Ectodermal cell (in vitro differentiated cells): ENCODE measurements around the gene EHBP1.

Source experiments
- H3K27ac ChIP-seq: 2 replicates; pipeline ENCODE4 v1.7.0; 2013; ENCODE audit warnings: mild to moderate bottlenecking, low read depth, low read length; ENCODE audit not compliant: insufficient read depth, poor library complexity, severe bottlenecking
- H3K27me3 ChIP-seq: 2 replicates; pipeline ENCODE4 v1.7.0; 2013; ENCODE audit warnings: mild to moderate bottlenecking, low read length; ENCODE audit not compliant: insufficient read depth, control insufficient read depth, poor library complexity, severe bottlenecking
- H3K36me3 ChIP-seq: one replicate; pipeline ENCODE4 v1.7.0; 2013; ENCODE audit warnings: low read length; ENCODE audit not compliant: control insufficient read depth, insufficient read depth
- H3K4me1 ChIP-seq: one replicate; pipeline ENCODE4 v1.7.0; 2013; ENCODE audit warnings: low read length; ENCODE audit not compliant: control insufficient read depth, insufficient read depth
- H3K4me3 ChIP-seq: 2 replicates; pipeline ENCODE4 v1.7.0; 2013; ENCODE audit warnings: low read depth, low read length, control low read depth; ENCODE audit not compliant: insufficient read depth
- H3K9me3 ChIP-seq: 2 replicates; pipeline ENCODE4 v1.7.0; 2013; ENCODE audit warnings: mild to moderate bottlenecking, low read length, moderate library complexity; ENCODE audit not compliant: control insufficient read depth
- WGBS, 2 experiments: methylation state at CpG; one replicate each; pipeline ENCODE4 v1.1.7; 2013; ENCODE audit warnings: missing lambda C conversion rate in 2 of 2; 5-methylcytosine and 5-hydroxymethylcytosine counted together

The EHBP1 gene

DNA sequence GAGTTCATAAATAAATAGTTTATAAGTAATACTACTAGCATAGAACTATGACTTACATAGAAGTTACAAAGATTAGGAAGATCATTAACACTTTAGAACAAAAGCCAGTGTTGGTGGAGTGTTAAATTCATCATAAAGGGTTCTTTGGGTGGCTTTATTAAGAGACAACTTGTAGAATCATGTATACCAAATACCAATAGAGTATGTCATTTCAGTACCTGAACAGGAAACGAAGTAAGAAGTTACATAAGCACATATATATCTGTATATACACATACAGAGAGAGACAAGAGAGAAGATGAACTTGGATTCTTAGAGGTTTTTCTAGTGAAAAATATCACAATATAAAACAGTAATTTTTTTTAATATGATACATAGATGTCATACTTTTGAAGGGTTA lies 262.7 kb downstream of the EHBP1 start:
- no peaks in the 10 kb centered on the region for H3K36me3 ChIP-seq
- H3K4me1 ChIP-seq, result peaks cover 27% of the 10 kb centered on the region
- no peak overlapping the region for H3K27ac ChIP-seq
- H3K9me3 ChIP-seq, result no peaks in the 10 kb centered on the region
- no peaks in the 10 kb centered on the region for H3K27me3 ChIP-seq
- no CpG with 5 or more reads among the region's 1 CpG for WGBS, 2 experiments
- H3K4me3 ChIP-seq, result no peak overlapping the region

DNA sequence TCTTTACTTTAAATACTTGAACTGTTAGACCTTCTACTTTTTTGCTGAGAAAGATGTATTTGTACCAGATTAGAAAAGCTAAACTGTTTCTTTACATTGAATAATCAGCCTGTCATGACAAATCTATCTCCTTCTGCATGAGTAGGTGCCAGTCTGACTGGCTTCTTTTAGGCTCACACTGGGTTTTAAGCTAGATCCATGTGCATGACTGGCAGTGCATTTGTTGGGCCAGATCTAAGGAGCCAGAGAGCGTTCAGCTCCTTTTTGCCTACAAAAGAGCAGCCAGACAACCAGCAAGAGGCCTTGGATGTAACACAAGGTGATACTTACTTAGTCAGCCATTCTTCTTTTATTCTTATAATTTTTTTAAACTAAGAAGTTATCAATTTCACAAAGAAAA lies 263.2 kb downstream of the EHBP1 start:
- whole genome bisulfite sequencing, 2 experiments, result 41 to 54% methylated on average over 1 of the region's 1 CpG
- H3K4me1 ChIP-seq, result peaks cover 27% of the 10 kb centered on the region

DNA sequence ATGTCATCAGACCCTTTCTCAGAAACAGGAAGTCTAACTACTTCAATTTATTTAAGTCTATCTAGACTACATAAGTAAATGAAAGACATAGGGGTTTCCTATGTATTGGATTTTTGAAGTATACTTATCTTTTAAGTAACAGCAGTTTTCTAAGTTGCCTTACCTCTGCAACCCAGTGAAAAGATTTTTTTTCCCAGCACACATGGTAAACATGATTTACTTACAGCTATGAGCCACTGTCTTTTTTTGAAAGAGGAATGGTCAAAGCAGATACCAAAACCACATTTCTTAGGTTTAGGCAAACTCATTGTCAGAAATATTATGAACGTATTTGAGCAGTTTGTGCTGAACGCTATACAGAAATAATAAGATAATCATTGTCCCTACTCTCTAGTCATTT lies 266.4 kb downstream of the EHBP1 start:
- WGBS, 2 experiments, result 100% methylated on average over 2 of the region's 2 CpGs; no CpG with 5 or more reads in 1 of the 2 experiments
- Histone ChIP-seq H3K4me3 (no peak overlapping the region), H3K9me3 (no peaks in the 10 kb centered on the region), H3K36me3 (no peaks in the 10 kb centered on the region), H3K27ac (no peak overlapping the region), H3K27me3 (no peaks in the 10 kb centered on the region), H3K4me1 (peaks cover 20% of the 10 kb centered on the region)

More for the DNA sequence above, 263.2 kb downstream of the EHBP1 start:
- H3K27me3 ChIP-seq, result no peaks in the 10 kb centered on the region
- H3K27ac ChIP-seq, result no peak overlapping the region
- no peak overlapping the region for H3K4me3 ChIP-seq
- H3K36me3 ChIP-seq, result no peaks in the 10 kb centered on the region
- no peaks in the 10 kb centered on the region for H3K9me3 ChIP-seq

DNA sequence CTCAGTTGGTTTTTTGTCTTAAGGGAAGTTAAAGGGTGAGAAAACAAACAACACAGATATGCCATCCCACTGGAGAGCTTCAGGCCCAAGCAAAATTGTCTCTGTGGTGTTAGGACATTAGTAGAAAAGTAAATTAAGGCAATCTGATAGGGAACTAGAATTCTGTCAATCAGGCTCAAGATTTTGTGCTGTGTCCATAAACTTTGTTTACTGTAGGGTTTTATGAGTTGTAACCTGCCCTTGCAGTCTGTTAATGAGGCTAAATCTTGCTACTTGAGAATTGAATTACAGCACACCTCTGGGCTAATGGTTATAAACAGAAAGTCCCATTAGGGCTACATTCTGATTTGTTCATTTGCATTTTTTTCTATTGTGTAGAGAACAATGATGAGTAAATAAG lies 267.1 kb downstream of the EHBP1 start:
- no peak overlapping the region for H3K27ac ChIP-seq
- no peaks in the 10 kb centered on the region for H3K36me3 ChIP-seq
- H3K4me3 ChIP-seq, result no peak overlapping the region
- H3K27me3 ChIP-seq, result no peaks in the 10 kb centered on the region
- peaks cover 18% of the 10 kb centered on the region for H3K4me1 ChIP-seq
- H3K9me3 ChIP-seq, result no peaks in the 10 kb centered on the region

DNA sequence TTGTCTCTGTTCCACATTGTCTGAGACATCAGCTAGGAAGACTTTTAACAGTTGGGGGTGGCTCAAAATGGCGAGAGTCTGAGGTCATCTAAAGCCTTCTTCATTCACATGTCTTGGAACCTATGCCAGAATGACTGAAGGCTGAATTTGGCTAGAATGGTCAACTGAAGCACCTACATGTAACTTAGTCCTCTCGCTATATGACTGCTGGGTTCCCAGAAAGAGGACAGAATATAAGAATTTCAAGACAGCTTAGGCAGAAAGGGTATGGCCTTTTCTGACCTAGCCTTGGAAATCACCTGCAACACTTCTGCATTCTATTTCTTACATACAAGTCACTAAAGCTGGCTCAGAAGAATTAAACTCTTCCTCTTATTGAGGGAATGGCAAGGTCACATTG lies 269.5 kb downstream of the EHBP1 start:
- Histone ChIP-seq H3K4me1 (peaks cover 12% of the 10 kb centered on the region), H3K27me3 (no peaks in the 10 kb centered on the region), H3K9me3 (no peaks in the 10 kb centered on the region), H3K4me3 (no peak overlapping the region), H3K27ac (no peak overlapping the region), H3K36me3 (no peaks in the 10 kb centered on the region)
- WGBS, 2 experiments, result 76 to 86% methylated on average over 2 of the region's 2 CpGs

DNA sequence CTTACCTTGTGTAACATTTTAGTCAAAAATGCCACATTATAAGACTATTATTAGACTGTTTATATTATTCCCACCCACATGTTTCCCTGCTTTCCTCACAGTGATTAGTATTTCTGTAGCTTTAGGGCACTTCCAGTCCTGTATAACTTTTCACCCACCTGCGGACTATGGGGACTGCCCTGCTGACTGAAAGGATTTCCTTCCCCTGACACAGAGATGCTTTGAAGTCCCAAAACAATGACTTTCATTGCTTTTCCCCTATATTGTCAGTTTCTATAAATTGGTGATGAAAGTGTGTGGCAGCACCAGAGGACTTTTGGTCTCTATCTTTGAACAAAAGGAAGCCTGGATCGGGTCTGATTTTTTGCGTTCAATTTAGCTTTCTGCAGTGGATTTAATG lies 286.1 kb downstream of the EHBP1 start:
- Histone ChIP-seq H3K27ac (peak overlapping the region; percentile 47), H3K27me3 (no peaks in the 10 kb centered on the region), H3K4me3 (no peak overlapping the region), H3K36me3 (no peaks in the 10 kb centered on the region), H3K4me1 (peaks cover 15% of the 10 kb centered on the region), H3K9me3 (no peaks in the 10 kb centered on the region)
- 69 to 74% methylated on average over 3 of the region's 3 CpGs for WGBS, 2 experiments

DNA sequence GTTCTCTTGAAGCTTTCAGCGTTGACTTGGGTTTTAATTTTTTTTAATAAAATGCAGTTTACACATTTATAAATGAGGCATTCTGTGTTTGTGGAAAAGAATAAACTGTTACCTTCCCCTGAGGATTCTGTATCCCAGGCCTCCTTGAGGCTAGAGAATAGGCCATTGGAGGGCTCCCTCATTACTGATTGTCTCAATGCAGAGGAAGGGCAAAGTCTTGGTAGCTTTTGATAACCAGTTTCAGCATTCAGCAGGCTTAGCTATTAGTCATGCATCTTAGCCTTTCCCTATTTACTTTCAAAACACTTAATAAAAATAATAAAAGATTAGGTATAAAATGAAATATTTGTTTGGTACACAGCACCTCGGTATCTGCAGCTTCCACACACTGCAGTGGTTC lies 287.0 kb downstream of the EHBP1 start:
- WGBS, 2 experiments, result 78 to 79% methylated on average over 1 of the region's 2 CpGs
- Histone ChIP-seq H3K27me3 (no peaks in the 10 kb centered on the region), H3K9me3 (no peaks in the 10 kb centered on the region), H3K27ac (peak overlapping the region; percentile 66), H3K4me3 (no peak overlapping the region), H3K4me1 (peaks cover 15% of the 10 kb centered on the region), H3K36me3 (no peaks in the 10 kb centered on the region)

DNA sequence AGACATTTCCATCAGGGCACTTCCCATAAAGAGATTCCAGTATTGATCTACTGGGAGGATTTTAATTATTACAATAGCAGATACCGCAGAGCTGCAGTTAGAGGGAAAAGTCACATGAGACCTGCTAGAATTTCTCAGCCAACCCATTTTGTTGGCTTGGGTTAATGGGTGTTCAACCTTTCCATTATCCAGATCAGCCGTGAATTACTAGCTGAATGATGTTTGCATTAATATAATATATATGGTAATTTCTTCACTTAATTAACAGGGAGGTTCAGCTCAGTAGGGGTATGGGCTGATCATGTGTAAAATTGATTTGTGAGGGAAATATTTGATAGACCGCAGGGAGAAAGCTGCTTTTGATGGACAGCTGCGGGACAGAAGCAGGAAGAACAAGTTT lies 288.7 kb downstream of the EHBP1 start:
- Histone ChIP-seq H3K4me1 (peaks cover 15% of the 10 kb centered on the region), H3K4me3 (no peak overlapping the region), H3K27me3 (no peaks in the 10 kb centered on the region), H3K27ac (no peak overlapping the region), H3K36me3 (no peaks in the 10 kb centered on the region), H3K9me3 (no peaks in the 10 kb centered on the region)
- 93 to 96% methylated on average over 3 of the region's 4 CpGs for WGBS, 2 experiments

DNA sequence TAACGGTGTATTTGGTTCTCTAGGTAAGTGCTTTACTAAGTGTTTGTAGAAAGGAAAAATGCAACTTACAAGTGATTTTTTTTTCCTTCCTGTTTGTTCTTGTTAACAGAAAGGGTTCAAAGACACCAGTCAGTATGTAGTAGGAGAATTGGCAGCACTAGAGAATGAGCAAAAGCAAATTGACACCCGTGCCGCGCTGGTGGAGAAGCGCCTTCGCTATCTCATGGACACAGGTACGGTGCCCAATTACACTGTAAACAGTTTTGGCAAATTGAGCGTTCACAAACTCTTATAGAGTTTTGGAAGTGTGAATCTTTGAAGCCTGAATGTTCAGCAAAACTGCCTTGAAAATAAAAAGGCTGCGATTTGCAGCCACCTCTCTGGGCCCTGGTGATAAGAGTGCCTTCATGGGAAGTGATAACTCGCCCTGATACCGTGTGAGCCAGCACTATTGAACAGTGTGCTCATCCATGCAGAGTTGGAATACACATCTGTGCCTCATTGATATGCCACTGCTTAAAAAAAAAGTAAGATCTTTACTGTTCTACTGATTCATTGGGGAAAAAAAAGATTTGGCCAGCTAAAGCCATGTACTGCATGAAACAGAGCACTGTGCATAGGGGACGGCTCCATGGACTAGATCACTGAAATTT lies 291.1 kb downstream of the EHBP1 start:
- Histone ChIP-seq H3K36me3 (no peaks in the 10 kb centered on the region), H3K27me3 (no peaks in the 10 kb centered on the region), H3K9me3 (no peaks in the 10 kb centered on the region), H3K4me1 (peaks cover 12% of the 10 kb centered on the region), H3K4me3 (no peak overlapping the region), H3K27ac (no peak overlapping the region)
- 96% methylated on average over 12 of the region's 12 CpGs for WGBS, 2 experiments

DNA sequence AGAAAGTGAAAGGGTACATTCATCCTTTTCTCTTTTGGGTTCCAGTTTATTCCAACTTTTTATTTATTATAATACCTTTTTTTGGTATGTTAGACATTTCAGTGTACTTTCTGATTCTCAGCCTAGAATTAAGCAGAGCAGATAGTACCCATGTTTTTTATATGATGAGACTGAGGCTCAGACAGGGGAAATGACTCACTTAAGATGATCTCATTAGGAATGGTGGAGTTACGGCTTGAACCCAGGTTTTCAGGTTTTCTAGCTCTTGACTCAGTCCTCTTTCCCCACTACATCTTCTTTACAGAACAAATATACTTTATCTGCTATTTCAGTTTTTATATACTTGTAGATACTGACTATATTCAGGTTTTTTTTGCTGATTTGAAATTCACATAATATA lies 293.4 kb downstream of the EHBP1 start:
- no peaks in the 10 kb centered on the region for H3K36me3 ChIP-seq
- H3K27ac ChIP-seq, result no peak overlapping the region
- H3K9me3 ChIP-seq, result no peaks in the 10 kb centered on the region
- H3K27me3 ChIP-seq, result no peaks in the 10 kb centered on the region
- H3K4me3 ChIP-seq, result no peak overlapping the region
- no peaks in the 10 kb centered on the region for H3K4me1 ChIP-seq
- WGBS, 2 experiments, result 82 to 90% methylated on average over 1 of the region's 1 CpG

DNA sequence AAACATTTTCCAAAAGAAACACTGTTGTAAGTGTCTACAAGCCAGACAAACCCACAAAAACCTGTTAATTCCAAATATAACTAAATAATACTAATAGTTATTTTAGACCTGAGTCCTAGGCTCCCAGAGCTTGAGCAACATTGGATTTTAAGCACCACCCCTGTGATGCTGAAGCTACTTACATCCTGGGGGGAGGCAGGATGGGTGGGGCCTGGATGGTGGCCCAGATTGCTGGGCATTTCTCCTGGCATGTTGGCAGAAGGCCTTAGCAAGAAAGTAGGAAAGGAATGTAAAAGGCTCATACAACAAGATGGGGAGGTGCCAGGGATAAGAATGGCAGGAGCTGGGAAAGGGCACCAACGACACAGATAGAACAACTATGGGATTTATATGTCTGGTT lies 294.4 kb downstream of the EHBP1 start:
- Histone ChIP-seq H3K4me3 (no peak overlapping the region), H3K27ac (no peak overlapping the region), H3K4me1 (no peaks in the 10 kb centered on the region), H3K9me3 (no peaks in the 10 kb centered on the region), H3K27me3 (no peaks in the 10 kb centered on the region), H3K36me3 (no peaks in the 10 kb centered on the region)
- 97 to 100% methylated on average over 1 of the region's 1 CpG for WGBS, 2 experiments
